Eye (tissue), 1 donor: ENCODE results near the gene MED13.
A peak's percentile ranks its signal among the peaks of the same experiment; 100 is the strongest.

Experiments used
- DNase-seq: peaks from one replicate; pipeline ENCODE4 v3.0.0-alpha.2; 2015

MED13 gene

DNA sequence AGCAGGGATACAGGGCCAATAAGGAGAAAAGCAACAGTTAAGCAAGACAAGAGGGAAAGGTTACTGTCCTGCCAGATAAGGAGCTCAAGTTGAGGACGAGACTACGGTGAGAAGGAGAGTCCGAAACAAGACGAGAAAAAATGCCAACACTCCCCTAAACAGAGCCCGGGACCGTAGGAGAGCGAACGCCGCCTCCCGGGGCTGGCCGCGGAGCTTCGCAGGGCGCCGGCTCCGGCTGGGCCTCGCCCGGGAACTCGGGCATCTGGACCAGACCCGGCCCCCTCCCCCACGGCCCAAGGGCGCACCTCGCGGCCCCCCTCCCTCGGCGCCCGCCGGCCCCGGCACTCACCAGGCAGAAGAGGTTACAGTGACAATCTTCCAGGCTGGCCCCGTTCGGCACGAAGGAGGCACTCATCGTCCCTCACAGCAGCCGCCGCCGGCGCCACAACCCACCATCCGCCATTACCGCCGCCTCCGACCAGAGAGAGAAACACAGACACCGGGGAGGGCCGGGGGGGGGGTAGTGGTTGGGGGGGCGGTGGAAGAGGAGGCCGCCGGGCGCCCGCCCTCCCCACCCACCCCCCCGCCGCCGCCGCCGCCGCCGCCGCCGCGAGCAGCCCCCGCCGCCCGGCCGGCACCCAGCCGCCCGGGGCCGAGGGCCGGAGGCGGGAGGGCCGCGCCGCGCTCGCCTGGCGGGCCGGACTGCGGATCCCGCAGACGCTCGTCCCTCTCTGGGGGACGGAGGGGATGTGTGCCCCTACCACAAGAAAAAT lies at the start of gene MED13:
TSS of gene MED13 (minus strand) at position 488 of the 773 bp plus-strand sequence. CDS start at position 415, 73 bp downstream.
- peak; percentile 72 for DNase-seq

DNA sequence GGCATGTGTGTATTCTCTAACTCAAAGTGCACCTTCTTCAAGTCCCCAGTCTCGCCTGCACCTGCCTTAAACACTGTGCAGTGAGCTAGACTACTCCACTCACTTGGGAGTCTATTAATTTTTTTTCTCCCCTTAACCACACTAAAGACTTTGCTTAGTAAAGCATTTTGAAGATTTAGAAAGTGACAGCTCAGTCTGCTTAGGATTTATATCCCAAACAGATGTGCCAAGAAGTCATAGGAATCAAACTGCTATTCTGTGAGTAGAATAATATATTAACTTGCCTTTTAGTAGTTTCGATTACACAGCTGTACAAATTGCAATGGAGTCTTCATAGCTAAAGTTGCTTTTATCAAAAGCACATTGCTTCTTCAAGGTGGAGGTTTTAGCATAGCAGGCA lies 47.2 kb upstream of the MED13 start:
- no peak for DNase-seq

DNA sequence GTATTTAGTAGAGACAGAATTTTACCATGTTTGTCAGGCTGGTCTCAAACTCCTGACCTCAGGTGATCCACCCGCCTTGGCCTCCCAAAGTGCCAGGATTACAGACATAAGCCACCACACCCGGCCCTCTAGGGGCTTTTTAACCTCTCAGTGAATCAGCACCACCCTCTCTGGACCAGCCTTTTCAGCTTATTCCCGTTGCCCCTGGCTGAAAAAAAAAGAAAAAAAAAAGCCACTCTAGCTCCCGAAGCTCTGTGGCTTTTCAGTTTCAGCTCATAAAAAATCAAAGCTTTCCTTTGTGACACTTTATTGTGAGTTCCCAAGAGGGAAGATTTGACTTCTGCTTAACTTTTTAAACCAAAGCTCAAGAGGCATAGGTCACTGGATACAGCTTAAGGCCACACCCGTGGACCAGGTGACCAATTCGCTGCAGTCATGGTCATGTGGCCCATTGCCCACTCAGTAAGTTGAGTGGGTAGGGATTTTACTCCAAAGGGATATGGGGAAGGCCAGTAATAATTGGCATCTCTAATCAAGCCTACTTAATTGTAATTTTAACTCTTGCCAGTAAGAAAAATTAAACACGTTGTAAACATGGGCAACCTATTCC lies 46.6 kb upstream of the MED13 start:
- no peak for DNase-seq

DNA sequence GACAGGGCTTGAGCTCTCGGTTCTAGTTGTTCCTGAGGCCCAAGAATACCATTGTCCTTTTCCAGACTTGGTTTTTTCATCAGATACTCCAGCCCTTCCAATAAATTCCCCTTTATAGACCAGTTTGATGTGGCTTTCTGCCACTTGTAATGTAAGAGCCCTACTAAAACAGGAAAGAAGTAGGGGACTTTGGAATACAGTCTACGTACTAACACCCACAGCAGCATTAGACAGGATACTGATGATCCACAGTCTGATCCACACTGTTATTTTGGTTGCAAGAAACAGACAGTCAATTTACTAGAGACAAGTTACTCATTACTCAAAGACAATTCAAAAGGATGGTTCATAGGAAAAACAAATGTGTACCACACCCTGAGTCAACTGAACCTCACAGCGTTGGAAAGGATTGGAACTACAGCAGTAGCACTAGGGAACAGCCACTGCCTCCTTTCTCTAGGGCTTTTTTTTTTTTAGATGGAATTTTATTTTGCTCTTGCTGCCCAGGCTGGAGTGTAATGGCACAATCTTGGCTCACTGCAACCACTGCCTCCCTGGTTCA lies 45.9 kb upstream of the MED13 start:
- no peak for DNase-seq

DNA sequence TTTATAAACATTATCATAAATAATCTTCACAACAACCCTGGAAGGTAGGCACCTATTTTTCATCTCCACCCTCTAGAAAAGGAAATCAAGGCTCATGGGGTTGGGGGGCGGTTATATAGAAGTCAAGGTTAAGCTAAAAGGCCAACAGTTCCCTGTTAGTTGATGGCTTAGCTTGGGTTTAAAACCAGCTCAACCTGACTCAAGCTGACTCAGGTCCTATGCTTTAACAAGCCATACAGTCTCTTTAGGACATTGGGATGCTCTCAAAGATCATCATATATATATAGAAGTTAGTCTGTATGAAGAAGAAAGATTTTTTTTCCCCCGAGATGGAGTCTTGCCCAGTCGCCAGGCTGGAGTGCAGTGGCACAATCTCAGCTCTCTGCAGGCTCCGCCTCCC lies 44.8 kb upstream of the MED13 start:
- no peak for DNase-seq

GRCh38 chr17:62109378-62109902 lies 44.4 kb upstream of the MED13 start:
- DNase-seq, result peak; percentile 11

DNA sequence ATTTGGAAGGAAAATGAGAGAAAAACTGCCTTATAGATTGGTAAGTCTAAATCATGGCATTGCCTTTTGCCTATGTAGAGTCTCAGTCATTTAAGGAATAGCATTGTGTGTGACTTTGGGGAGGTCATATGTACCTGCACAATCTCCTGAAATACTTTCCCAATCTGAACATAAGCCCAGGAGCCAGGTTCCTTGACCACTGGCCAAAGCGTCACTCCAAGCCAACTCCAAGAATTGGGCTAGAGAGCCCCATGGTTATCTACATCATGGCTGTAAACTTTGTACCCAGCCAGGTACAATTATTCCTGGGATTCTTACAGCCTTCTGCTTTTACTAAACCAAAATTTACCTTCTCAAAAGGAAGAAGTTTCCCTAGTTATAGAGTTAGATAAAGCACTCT lies 40.8 kb upstream of the MED13 start:
- DNase-seq, result no peak

GRCh38 chr17:62105357-62105756 lies 40.3 kb upstream of the MED13 start:
- no peak for DNase-seq

DNA sequence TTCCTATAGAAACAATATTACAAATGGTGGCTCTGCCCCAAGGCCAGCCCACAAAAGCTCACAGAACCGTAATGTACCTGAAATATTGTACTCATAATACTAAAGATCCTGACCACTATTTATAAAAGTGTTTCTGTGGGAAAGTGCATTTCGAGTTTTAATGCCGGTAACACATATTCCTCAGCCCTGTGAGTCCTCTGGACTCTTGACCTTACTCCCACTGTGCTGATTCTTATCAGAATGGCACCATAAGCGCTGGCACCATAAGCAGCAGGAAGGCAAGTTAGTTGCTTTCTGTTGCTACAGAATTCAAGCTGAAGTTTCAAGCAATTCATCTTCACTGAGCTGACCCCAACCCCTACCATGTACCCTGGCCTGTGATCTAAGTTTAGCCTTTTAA lies 36.4 kb upstream of the MED13 start:
- no peak for DNase-seq

- no peak for DNase-seq
Observed at GRCh38 chr17:62101090-62101489, 36.0 kb upstream of the MED13 start.

- DNase-seq, result no peak
Observed at GRCh38 chr17:62100055-62100454, 35.0 kb upstream of the MED13 start.

DNA sequence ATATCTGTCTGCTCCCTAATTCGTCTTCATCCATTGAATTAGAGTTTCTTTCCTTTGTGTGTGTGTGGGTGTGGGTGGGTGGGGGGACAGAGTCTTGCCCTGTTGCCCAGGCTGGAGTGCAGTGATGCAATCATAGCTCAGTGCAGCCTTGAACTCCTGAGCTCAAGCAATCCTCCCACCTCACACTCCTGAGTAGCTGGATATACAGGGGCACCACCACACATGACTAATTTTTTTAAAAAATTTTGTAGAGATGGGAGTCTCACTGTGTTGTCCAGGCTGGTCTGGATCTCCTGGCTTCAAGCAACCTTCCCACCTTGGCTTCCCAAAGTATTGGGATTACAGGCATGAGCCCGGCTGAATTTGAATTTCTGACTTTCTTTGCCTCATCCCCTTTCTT lies 34.5 kb upstream of the MED13 start:
- no peak for DNase-seq

DNA sequence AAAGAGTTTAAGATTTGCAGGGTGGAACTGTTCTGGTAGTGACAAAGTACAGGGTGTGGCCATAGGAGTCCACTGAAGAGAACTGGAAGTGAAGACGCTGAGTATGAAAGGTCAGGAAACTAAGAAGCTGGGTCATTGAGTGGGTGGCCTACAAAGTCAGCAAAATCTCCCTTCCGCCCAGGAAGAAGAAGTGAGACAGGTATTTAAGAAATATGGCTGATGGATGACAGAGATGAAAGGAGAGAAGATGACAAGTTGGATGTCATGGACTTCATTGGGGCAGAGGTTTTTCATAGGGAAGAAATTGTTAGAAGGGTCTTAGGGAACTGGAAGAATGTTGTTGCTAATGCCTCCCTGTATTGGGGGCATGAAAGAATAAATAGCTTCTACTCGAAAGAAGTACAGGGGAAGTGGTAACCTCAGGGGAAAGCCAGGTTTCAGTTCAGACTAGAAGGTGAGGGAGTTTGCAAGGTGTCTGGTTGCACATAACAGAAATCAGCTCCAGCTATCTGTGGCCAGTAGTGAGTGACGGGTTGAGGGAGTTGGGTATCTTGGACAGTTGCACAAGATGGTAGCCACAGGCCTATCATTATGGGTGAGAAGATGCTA lies 33.6 kb upstream of the MED13 start:
- DNase-seq, result no peak

- DNase-seq, result no peak
Observed at GRCh38 chr17:62096401-62096670, 31.3 kb upstream of the MED13 start.

GRCh38 chr17:62094175-62094574 lies 29.1 kb upstream of the MED13 start:
- no peak for DNase-seq

- DNase-seq, result no peak
Observed at GRCh38 chr17:62093188-62094155, 28.4 kb upstream of the MED13 start.

GRCh38 chr17:62092784-62093183 lies 27.7 kb upstream of the MED13 start:
- no peak for DNase-seq

DNA sequence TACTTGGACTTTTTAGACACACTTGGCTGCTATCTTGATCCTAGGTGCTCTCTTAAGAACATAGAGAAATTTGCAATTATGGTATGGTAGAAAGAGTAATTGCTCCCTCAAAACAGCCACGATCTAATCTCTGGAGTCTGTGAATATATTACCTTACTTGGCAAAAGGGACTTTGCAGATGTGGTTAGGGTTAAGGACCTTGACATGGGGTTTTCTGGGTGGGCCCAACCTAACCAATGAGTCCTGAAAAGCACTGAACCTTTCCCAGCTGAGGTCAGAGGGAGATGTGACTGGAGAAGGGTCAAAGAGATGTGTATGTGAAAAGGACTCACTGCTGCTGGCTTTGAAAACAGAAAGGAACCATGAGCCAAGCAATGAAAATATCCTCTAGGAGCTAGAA lies 26.7 kb upstream of the MED13 start:
- DNase-seq, result no peak

DNA sequence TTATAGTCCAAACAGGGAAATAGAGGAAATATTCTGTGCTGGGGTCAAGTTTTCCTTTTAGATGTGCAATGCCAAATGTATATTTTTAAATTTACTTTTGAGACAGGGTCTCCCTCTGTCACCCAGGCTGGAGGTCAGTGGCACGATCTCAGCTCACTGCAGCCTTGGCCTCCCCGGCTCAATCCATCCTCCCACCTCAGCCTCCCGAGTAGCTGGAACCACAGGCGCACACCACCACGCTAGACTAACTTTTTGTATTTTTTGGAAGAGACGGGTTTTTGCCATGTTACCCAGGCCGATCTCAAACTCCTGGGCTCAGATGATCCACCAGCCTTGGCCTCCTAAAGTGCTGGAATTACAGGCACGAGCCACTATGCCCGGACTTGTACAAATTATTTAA lies 25.8 kb upstream of the MED13 start:
- DNase-seq, result no peak

GRCh38 chr17:62090021-62090824 lies 25.1 kb upstream of the MED13 start:
- DNase-seq, result no peak

DNA sequence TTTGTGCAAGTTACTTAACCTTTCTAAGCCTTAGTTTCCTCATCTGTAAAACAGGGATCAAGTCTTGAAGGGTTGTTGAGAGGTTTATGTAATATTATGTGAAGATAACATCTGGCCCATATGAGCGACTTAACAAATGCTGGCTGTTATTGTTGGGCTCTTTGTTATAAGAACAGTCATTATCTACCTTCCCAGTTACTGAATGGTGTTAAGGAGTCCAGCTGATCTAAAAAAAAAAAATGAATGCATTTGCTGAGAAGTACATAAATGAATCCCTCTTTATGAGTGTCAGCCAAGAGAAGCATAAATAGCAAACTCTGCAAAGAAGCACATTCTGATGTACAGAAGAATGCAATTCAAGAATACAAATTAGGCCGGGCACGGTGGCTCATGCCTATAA lies 24.3 kb upstream of the MED13 start:
- DNase-seq, result no peak

GRCh38 chr17:62086737-62087136 lies 21.7 kb upstream of the MED13 start:
- no peak for DNase-seq
